HFFc6 (cell line): ENCODE measurements around the gene ATF7IP. TPM values are rescaled to one million over a fixed set of nuclear protein-coding genes. Genes with fewer than 3 reads are reported as not detected.
"Not testable (repeated sequence)": the region's sequence is repeated elsewhere in the genome, so short reads cannot be mapped to it uniquely, and the experiment has no call there.

Experiments used
- DNase-seq: peaks from one replicate; pipeline ENCODE4 v3.0.0-alpha.2; 2018
- H3K27ac Mint-ChIP-seq: 2 replicates; pipeline ENCODE4 v1.8.0; 2020; ENCODE audit warnings: mild to moderate bottlenecking, mixed read lengths
- H3K27me3 Mint-ChIP-seq: 2 replicates; pipeline ENCODE4 v1.8.0; 2021; ENCODE audit warnings: mild to moderate bottlenecking, moderate library complexity, mixed read lengths; ENCODE audit not compliant: insufficient read depth
- H3K36me3 Mint-ChIP-seq: 2 replicates; pipeline ENCODE4 v1.8.0; 2021; ENCODE audit warnings: low read depth, mixed read lengths
- H3K4me1 Mint-ChIP-seq: 2 replicates; pipeline ENCODE4 v1.8.0; 2020; ENCODE audit warnings: low read depth, mixed read lengths
- H3K4me3 Mint-ChIP-seq: 2 replicates; pipeline ENCODE4 v1.8.0; 2020; ENCODE audit warnings: mild to moderate bottlenecking, moderate library complexity, mixed read lengths
- H3K9me3 Mint-ChIP-seq: 2 replicates; pipeline ENCODE4 v1.8.0; 2020; ENCODE audit warnings: mild to moderate bottlenecking, mixed read lengths
- total RNA-seq, 6 experiments: library from RNA; stranded (reverse); fragmentation: NEBNext Ultra II Directional; extraction: Animal tissue kit (Norgen Biotek cat#: 25700); gene quantifications; 2 replicates in 1 of 6; 3 replicates in 5 of 6; pipeline ENCODE4 v1.2.3, GENCODE V29; 2021
- TF ChIP-seq, protein P1 (sequence below): fragments of 200-600 bp; sonication (generic); IDR thresholded peaks from 2 replicates; pipeline ENCODE4 v1.5.0; 2021; ENCODE audit warnings: antibody characterized with exemption, mild to moderate bottlenecking

Gene ATF7IP
- total RNA-seq, 6 experiments from 2014 or later: 38.3 to 47.3 (median 41.7) TPM

DNA sequence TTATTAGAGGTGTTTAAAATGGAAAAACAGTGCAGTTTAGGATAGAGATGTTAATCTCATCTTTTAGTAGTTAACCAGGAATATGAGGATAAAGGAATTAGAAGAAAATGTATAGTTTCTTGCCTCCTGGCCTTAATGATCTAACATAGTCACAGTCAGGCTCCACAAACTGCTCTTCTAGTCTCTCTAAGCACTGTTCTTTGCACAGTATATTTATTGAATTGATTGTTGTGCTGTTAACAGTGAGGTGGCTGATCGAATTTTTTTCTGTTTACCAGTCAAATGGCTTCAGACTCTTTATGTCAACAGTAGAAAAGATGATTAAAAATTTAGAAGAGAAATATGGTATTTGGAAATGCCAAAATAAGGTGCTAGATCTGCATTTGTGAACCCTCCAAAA is 37.8 kb downstream of the ATF7IP start:
- peak overlapping the region; percentile 38; the same call in 1 of the 2 replicates for H3K4me3 Mint-ChIP-seq
- TF ChIP-seq, protein P1, sequence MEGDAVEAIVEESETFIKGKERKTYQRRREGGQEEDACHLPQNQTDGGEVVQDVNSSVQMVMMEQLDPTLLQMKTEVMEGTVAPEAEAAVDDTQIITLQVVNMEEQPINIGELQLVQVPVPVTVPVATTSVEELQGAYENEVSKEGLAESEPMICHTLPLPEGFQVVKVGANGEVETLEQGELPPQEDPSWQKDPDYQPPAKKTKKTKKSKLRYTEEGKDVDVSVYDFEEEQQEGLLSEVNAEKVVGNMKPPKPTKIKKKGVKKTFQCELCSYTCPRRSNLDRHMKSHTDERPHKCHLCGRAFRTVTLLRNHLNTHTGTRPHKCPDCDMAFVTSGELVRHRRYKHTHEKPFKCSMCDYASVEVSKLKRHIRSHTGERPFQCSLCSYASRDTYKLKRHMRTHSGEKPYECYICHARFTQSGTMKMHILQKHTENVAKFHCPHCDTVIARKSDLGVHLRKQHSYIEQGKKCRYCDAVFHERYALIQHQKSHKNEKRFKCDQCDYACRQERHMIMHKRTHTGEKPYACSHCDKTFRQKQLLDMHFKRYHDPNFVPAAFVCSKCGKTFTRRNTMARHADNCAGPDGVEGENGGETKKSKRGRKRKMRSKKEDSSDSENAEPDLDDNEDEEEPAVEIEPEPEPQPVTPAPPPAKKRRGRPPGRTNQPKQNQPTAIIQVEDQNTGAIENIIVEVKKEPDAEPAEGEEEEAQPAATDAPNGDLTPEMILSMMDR: no peak
- H3K9me3 Mint-ChIP-seq: no peaks in the 10 kb centered on the region; the same call in 1 of the 2 replicates
- H3K4me1 Mint-ChIP-seq: peaks cover 66% of the 10 kb centered on the region
- no peak for DNase-seq
- peak overlapping the region; percentile 85 for H3K27ac Mint-ChIP-seq
- H3K27me3 Mint-ChIP-seq: peaks cover 5% of the 10 kb centered on the region
- peaks cover 6% of the 10 kb centered on the region; the same call in 1 of the 2 replicates for H3K36me3 Mint-ChIP-seq

DNA sequence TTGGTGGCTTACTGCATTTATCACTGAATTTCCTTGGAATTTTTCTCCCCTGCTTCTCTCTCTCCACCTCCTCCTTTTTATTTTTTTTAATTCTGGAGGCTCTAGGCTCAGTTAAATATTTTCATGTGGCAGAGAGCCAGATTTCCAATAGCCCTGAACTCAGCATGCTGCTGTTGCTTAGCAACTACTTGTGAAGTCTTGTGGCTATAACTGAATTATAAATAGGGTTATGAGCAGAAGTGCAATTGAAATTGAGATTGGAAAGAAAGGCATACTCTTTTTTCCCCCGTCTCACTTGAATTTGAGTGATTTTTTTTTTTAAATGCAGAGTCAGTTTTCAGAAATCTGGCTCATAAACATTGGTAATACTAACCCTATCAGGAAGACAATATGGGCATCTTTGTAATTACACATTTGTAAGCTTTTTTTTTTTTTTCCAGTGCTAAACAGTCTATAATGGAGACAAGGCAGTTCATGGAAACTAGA is 38.3 kb downstream of the ATF7IP start:
- Mint-ChIP-seq H3K36me3 (peaks cover 6% of the 10 kb centered on the region; the same call in 1 of the 2 replicates), H3K4me3 (peak overlapping the region; percentile 38; the same call in 1 of the 2 replicates), H3K27me3 (peaks cover 5% of the 10 kb centered on the region), H3K9me3 (no peaks in the 10 kb centered on the region; the same call in 1 of the 2 replicates), H3K27ac (peak overlapping the region; percentile 85), H3K4me1 (peaks cover 70% of the 10 kb centered on the region)
- TF ChIP-seq, protein P1: no peak
- DNase-seq: peak; percentile 75

DNA sequence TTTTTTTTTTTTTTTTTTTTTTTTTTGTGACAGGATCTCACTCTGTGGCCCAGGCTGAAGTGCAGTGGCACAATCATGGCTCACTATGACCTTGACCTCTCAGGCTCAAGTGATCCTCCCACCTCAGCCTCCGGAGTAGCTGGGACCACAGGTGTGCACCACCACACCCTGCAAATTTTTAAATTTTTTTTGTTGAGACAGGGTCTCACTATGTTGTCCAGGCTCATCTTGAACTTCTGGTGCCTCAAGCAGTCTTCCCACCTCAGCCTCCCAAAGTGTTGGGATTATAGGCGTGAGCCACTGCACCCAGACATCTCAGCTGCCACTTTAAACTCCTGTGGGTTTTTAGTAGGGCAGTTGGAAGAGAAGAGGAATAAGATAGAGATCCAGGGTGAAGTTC is 39.9 kb downstream of the ATF7IP start:
- H3K27me3 Mint-ChIP-seq, H3K9me3 Mint-ChIP-seq, H3K4me3 Mint-ChIP-seq, H3K27ac Mint-ChIP-seq, DNase-seq: not testable (repeated sequence)
- peaks cover 11% of the 10 kb centered on the region; the same call in 1 of the 2 replicates for H3K36me3 Mint-ChIP-seq
- H3K4me1 Mint-ChIP-seq: peaks cover 54% of the 10 kb centered on the region

DNA sequence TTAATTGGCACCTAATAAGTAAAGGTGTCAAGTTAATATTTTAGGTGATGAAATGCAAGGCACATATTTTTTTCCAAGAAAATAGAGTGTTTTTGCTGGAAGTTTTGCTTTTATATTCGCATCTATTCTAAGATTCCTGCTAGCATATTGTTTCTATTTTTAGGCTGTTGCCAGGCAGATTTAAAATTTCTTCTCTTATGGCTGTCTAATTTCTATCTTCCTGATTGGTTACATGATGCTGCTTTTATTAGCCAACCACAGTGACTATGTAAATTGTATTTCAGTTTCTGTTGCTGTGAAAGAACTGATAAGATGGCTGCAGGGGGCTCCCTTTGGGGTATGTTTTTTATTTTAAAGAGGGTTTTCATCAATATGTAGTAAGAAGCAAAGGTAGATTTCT is 42.7 kb downstream of the ATF7IP start:
- peaks cover 44% of the 10 kb centered on the region for H3K4me1 Mint-ChIP-seq
- TF ChIP-seq, protein P1: no peak

DNA sequence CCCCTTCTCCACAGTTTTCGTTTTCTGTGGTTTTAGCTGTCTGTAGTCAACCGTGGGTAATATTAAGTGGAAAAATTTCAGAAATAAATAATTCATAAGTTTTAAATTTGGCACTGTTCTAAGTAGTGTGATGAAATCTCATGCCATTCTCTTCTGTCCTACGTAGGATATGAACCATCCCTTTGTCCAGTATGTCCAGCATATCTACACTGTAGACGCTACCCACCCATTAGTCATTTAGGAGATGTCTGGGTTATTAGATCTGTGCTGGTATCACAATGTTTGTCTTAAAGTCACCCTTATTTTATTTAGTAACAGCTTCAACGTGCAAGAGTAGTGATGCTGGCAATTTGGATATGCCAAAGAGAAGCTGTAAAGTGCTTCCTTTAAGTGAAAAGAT is 44.7 kb downstream of the ATF7IP start:
- Mint-ChIP-seq H3K9me3 (no peaks in the 10 kb centered on the region), H3K4me1 (peaks cover 26% of the 10 kb centered on the region), H3K27ac (no peak overlapping the region), H3K27me3 (no peaks in the 10 kb centered on the region; the same call in 1 of the 2 replicates), H3K36me3 (peaks cover 4% of the 10 kb centered on the region; the same call in 1 of the 2 replicates), H3K4me3 (no peak overlapping the region)
- DNase-seq: no peak
- TF ChIP-seq, protein P1: no peak

More for the DNA sequence above, 42.7 kb downstream of the ATF7IP start:
- Mint-ChIP-seq H3K36me3 (peaks cover 4% of the 10 kb centered on the region; the same call in 1 of the 2 replicates), H3K27me3 (no peaks in the 10 kb centered on the region), H3K4me3 (no peak overlapping the region), H3K9me3 (no peaks in the 10 kb centered on the region), H3K27ac (peak overlapping the region; percentile 26; the same call in 1 of the 2 replicates)
- peak; percentile 7 for DNase-seq

DNA sequence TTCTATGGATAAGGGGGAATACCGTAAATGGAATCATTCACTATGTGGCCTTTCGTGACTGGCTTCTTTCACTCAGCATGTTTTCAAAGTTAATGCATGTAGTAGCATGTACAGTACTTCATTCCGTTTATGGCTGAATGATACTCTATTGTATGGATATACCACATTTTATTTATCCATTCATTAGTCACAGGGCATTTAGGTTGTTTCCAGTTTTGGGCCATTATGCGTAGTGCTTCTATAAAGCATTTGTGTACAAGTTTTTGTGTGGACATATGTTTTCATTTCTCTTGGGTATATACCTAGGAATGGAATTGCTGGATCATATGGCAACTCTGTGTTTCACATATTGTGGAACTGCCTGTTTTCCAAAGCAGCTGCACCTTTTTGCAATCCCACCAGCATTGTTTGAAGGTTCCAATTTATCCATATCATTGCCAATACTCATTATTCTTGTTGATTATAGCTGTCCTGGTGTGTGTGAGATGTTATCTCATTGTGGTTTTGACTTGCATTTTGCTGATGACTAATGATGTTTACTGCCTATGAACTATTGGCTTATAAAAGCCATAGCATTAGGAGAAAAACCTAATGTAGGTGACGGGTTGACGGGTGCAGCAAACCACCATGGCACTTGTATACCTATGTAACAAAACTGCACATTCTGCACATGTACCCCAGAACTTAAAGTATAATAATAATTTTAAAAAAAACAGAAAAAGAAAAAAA is 45.5 kb downstream of the ATF7IP start:
- no peaks in the 10 kb centered on the region; the same call in 1 of the 2 replicates for H3K27me3 Mint-ChIP-seq
- TF ChIP-seq, protein P1: no peak
- DNase-seq: peak; percentile 23
- no peak overlapping the region for H3K27ac Mint-ChIP-seq
- H3K4me1 Mint-ChIP-seq: peaks cover 21% of the 10 kb centered on the region
- no peaks in the 10 kb centered on the region for H3K9me3 Mint-ChIP-seq
- peaks cover 4% of the 10 kb centered on the region; the same call in 1 of the 2 replicates for H3K36me3 Mint-ChIP-seq
- H3K4me3 Mint-ChIP-seq: no peak overlapping the region
